Panc1 (cell line): Measurements from ENCODE around the gene SCG3.

Source experiments
- CTCF ChIP-seq: fragments of 450-650 bp; IDR thresholded peaks from 2 replicates; pipeline ENCODE4 v1.5.1; 2017; ENCODE audit warnings: mild to moderate bottlenecking
- REST ChIP-seq, 2 experiments: IDR thresholded peaks; 2 replicates each; pipeline ENCODE4 v1.6.1; 2011 to 2012; ENCODE audit warnings: low read depth in 2 of 2, control low read depth in 1 of 2, low read length in 1 of 2, mild to moderate bottlenecking in 1 of 2, moderate library complexity in 1 of 2; ENCODE audit not compliant: insufficient read depth in 1 of 2
- SIN3A ChIP-seq: IDR thresholded peaks from 2 replicates; pipeline ENCODE4 v1.6.1; 2012; ENCODE audit warnings: low read depth, mild to moderate bottlenecking, low read length, moderate library complexity, borderline replicate concordance; ENCODE audit not compliant: insufficient read depth
- TCF7L2 ChIP-seq: IDR thresholded peaks from 2 replicates; pipeline ENCODE4 v1.6.1; 2011; ENCODE audit warnings: mild to moderate bottlenecking, low read depth, low read length, inconsistent platforms

GRCh38 chr15:51721199-51721960, 40.1 kb downstream of the SCG3 start:
- TF ChIP-seq CTCF (no peak), REST (IDR thresholded peaks at IDR 0.05; ENCODE audit: insufficient read depth in 1 of 2, low read depth in 2 of 2, low read length in 1 of 2) (no peak), TCF7L2 (no peak), SIN3A (no peak)
